Measurements from ENCODE around the gene ILDR2.

Gene ILDR2

GRCh38 chr1:166933140-166933539 lies 42.2 kb downstream of the ILDR2 start:
- H3K9me3 ChIP-seq (ENCODE audit: low read length): no peaks in the 10 kb centered on the region
- H2AFZ ChIP-seq (ENCODE audit: low read length): no peak overlapping the region
- H3K9me2 ChIP-seq (ENCODE audit: low read depth, low read length): no peaks in the 10 kb centered on the region
- H3K79me2 ChIP-seq (ENCODE audit: insufficient read depth, low read length): no peaks in the 10 kb centered on the region
- no peak overlapping the region for H3K9ac ChIP-seq (ENCODE audit: low read length)
- H3K27ac ChIP-seq (ENCODE audit: low read depth, low read length, poor library complexity, severe bottlenecking): no peak overlapping the region
- H3F3A ChIP-seq (ENCODE audit: insufficient read depth, low read length): no peaks in the 10 kb centered on the region
- TF ChIP-seq CTCF (IDR thresholded peaks at IDR 0.05; ENCODE audit: low read length) (no peak), EZH2 (IDR thresholded peaks at IDR 0.05; ENCODE audit: borderline replicate concordance, low read length) (no peak)
- H3K4me2 ChIP-seq (ENCODE audit: low read length): no peak overlapping the region
- H3K36me3 ChIP-seq (ENCODE audit: insufficient read depth, low read length): no peaks in the 10 kb centered on the region
- no peak overlapping the region for H3K4me3 ChIP-seq (ENCODE audit: low read depth, low read length, poor library complexity, severe bottlenecking)
- H3K27me3 ChIP-seq (ENCODE audit: insufficient read depth, low read length): no peaks in the 10 kb centered on the region; the same call in 1 of the 2 replicates
- H4K20me1 ChIP-seq (ENCODE audit: insufficient read depth, low read length): no peaks in the 10 kb centered on the region
- no peaks in the 10 kb centered on the region for H3K4me1 ChIP-seq (ENCODE audit: insufficient read depth, low read length, severe bottlenecking)

- H3K36me3 ChIP-seq (ENCODE audit: insufficient read depth, low read length): no peaks in the 10 kb centered on the region
- H4K20me1 ChIP-seq (ENCODE audit: insufficient read depth, low read length): no peaks in the 10 kb centered on the region
- TF ChIP-seq EZH2 (IDR thresholded peaks at IDR 0.05; ENCODE audit: borderline replicate concordance, low read length): no peak
- no peak for TF ChIP-seq CTCF (IDR thresholded peaks at IDR 0.05; ENCODE audit: low read length)
- no peaks in the 10 kb centered on the region for H3K9me3 ChIP-seq (ENCODE audit: low read length)
- no peaks in the 10 kb centered on the region for H3K4me1 ChIP-seq (ENCODE audit: insufficient read depth, low read length, severe bottlenecking)
- H3K4me2 ChIP-seq (ENCODE audit: low read length): no peak overlapping the region
- no peaks in the 10 kb centered on the region for H3K9me2 ChIP-seq (ENCODE audit: low read depth, low read length)
- H3K4me3 ChIP-seq (ENCODE audit: low read depth, low read length, poor library complexity, severe bottlenecking): no peak overlapping the region
- H3K27me3 ChIP-seq (ENCODE audit: insufficient read depth, low read length): no peaks in the 10 kb centered on the region; the same call in 1 of the 2 replicates
- H3K27ac ChIP-seq (ENCODE audit: low read depth, low read length, poor library complexity, severe bottlenecking): no peak overlapping the region
- no peaks in the 10 kb centered on the region for H3K79me2 ChIP-seq (ENCODE audit: insufficient read depth, low read length)
- H3K9ac ChIP-seq (ENCODE audit: low read length): no peak overlapping the region
- no peaks in the 10 kb centered on the region for H3F3A ChIP-seq (ENCODE audit: insufficient read depth, low read length)
- no peak overlapping the region for H2AFZ ChIP-seq (ENCODE audit: low read length)
These were observed 45.4 kb downstream of the ILDR2 start for GRCh38 chr1:166929911-166930310.

GRCh38 chr1:166927701-166928100 lies 47.6 kb downstream of the ILDR2 start:
- Histone ChIP-seq H3K36me3 (ENCODE audit: insufficient read depth, low read length) (no peaks in the 10 kb centered on the region), H3K27ac (ENCODE audit: low read depth, low read length, poor library complexity, severe bottlenecking) (no peak overlapping the region), H3K9me2 (ENCODE audit: low read depth, low read length) (no peaks in the 10 kb centered on the region), H2AFZ (ENCODE audit: low read length) (no peak overlapping the region), H3K4me2 (ENCODE audit: low read length) (no peak overlapping the region), H3K9me3 (ENCODE audit: low read length) (no peaks in the 10 kb centered on the region), H3K27me3 (ENCODE audit: insufficient read depth, low read length) (no peaks in the 10 kb centered on the region), H3F3A (ENCODE audit: insufficient read depth, low read length) (no peaks in the 10 kb centered on the region), H3K4me1 (ENCODE audit: insufficient read depth, low read length, severe bottlenecking) (no peaks in the 10 kb centered on the region), H3K4me3 (ENCODE audit: low read depth, low read length, poor library complexity, severe bottlenecking) (no peak overlapping the region), H4K20me1 (ENCODE audit: insufficient read depth, low read length) (no peaks in the 10 kb centered on the region), H3K9ac (ENCODE audit: low read length) (no peak overlapping the region), H3K79me2 (ENCODE audit: insufficient read depth, low read length) (no peaks in the 10 kb centered on the region)
- TF ChIP-seq EZH2 (IDR thresholded peaks at IDR 0.05; ENCODE audit: borderline replicate concordance, low read length) (no peak), CTCF (IDR thresholded peaks at IDR 0.05; ENCODE audit: low read length) (no peak)
